Measurements from ENCODE around the gene RB1.

GRCh38 chr13:48530833-48531232, 227.3 kb downstream of the RB1 start:
- TF ChIP-seq CTCF (IDR thresholded peaks at IDR 0.05) (no peak), POLR2A (IDR thresholded peaks at IDR 0.05) (no peak)
